ENCODE data around the gene CCR4.

DNA sequence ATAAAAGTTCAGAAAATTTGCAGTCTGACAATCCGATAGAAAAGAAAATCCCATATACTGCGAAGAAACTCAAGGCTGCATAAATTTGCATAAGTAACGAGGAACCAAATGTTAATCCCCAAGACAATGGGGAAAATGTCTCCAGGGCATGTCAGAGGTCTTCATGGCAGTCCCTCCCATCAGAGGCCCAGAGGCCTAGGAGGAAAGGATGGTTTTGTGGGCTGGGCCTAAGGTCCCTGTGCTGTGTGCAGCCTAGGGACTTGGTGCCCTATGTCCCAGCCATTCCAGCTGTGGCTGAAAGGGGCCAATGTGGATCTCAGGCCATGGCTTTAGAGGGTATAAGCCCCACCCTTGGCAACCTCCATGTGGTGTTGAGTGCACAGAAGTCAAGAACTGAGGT lies 21.3 kb upstream of the CCR4 start:
- TF ChIP-seq CTCF (IDR thresholded peaks at IDR 0.05) (no peak), POLR2A (IDR thresholded peaks at IDR 0.05) (no peak)

Data from heart left ventricle (tissue), 13 donors.